ENCODE measurements around the gene MAPKAP1. TPM values are rescaled to one million over a fixed set of nuclear protein-coding genes. Genes with fewer than 3 reads are reported as not detected.

Gene MAPKAP1
- total RNA-seq, 1 donor from 2014 or later, result 49.6 TPM

- Histone ChIP-seq H3K27me3 (no peaks in the 10 kb centered on the region), H3K36me3 (no peaks in the 10 kb centered on the region), H3K9me3 (no peaks in the 10 kb centered on the region), H3K4me3 (no peak overlapping the region), H3K27ac (no peak overlapping the region), H3K4me1 (no peaks in the 10 kb centered on the region)
- DNase-seq (ENCODE audit: low spot score in 2 of 2), result no peak
- intact Hi-C loops (cut with DNase I), result no loop called here
- TF ChIP-seq, protein P1, sequence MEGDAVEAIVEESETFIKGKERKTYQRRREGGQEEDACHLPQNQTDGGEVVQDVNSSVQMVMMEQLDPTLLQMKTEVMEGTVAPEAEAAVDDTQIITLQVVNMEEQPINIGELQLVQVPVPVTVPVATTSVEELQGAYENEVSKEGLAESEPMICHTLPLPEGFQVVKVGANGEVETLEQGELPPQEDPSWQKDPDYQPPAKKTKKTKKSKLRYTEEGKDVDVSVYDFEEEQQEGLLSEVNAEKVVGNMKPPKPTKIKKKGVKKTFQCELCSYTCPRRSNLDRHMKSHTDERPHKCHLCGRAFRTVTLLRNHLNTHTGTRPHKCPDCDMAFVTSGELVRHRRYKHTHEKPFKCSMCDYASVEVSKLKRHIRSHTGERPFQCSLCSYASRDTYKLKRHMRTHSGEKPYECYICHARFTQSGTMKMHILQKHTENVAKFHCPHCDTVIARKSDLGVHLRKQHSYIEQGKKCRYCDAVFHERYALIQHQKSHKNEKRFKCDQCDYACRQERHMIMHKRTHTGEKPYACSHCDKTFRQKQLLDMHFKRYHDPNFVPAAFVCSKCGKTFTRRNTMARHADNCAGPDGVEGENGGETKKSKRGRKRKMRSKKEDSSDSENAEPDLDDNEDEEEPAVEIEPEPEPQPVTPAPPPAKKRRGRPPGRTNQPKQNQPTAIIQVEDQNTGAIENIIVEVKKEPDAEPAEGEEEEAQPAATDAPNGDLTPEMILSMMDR (IDR thresholded peaks at IDR 0.05), result no peak
Measured at GRCh38 chr9:125564631-125565030, 142.4 kb downstream of the MAPKAP1 start.

- no peaks in the 10 kb centered on the region for H3K4me1 ChIP-seq
- peaks cover 0 to 5% of the 10 kb centered on the region in 2 donors for H3K36me3 ChIP-seq
- TF ChIP-seq, protein P1 (IDR thresholded peaks at IDR 0.05), result no peak
- intact Hi-C loops (cut with DNase I), result no loop called here
- no peak overlapping the region for H3K4me3 ChIP-seq
- no peaks in the 10 kb centered on the region for H3K9me3 ChIP-seq
- H3K27ac ChIP-seq, result no peak overlapping the region
- DNase-seq (ENCODE audit: low spot score in 2 of 2), result no peak
- H3K27me3 ChIP-seq, result no peaks in the 10 kb centered on the region
Measured at GRCh38 chr9:125561509-125562148, 145.4 kb downstream of the MAPKAP1 start.

GRCh38 chr9:125559894-125560293 lies 147.1 kb downstream of the MAPKAP1 start:
- Histone ChIP-seq H3K4me3 (no peak overlapping the region), H3K27ac (no peak overlapping the region), H3K9me3 (no peaks in the 10 kb centered on the region), H3K27me3 (no peaks in the 10 kb centered on the region), H3K36me3 (peaks cover 0 to 5% of the 10 kb centered on the region in 2 donors), H3K4me1 (no peaks in the 10 kb centered on the region)
- TF ChIP-seq, protein P1 (IDR thresholded peaks at IDR 0.05), result no peak
- intact Hi-C loops (cut with DNase I), result no loop called here
- no peak for DNase-seq (ENCODE audit: low spot score in 2 of 2)

DNA sequence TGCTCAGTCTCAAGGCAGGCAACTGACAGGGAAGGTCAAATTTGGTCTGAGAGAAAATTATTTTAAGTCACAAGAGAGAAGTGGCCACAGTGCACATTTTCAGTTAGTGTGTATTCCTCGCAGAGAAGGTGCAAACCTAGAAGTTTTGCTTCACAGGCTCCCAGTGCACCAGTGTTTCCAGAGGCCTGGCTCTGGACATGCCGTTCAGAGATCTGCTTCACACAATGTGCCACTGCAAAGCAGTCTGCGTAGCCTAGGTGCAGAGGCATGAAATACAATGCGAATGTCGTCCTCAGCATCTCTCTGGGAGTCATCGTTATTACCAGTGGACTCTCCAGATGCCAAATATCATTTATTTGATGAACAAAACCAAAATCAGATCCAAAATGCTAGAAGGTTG lies 147.8 kb downstream of the MAPKAP1 start:
- no peak for DNase-seq (ENCODE audit: low spot score in 2 of 2)
- Histone ChIP-seq H3K4me3 (no peak overlapping the region), H3K27me3 (no peaks in the 10 kb centered on the region), H3K36me3 (peaks cover 0 to 5% of the 10 kb centered on the region in 2 donors), H3K9me3 (no peaks in the 10 kb centered on the region), H3K4me1 (no peaks in the 10 kb centered on the region), H3K27ac (no peak overlapping the region)
- intact Hi-C loops (cut with DNase I), result no loop called here
- TF ChIP-seq, protein P1 (IDR thresholded peaks at IDR 0.05), result no peak

- peak in 1 of 2 donors; percentile 72 for DNase-seq (ENCODE audit: low spot score in 2 of 2)
- Histone ChIP-seq H3K27me3 (no peaks in the 10 kb centered on the region), H3K27ac (no peak overlapping the region), H3K4me1 (no peaks in the 10 kb centered on the region), H3K36me3 (peaks cover 0 to 5% of the 10 kb centered on the region in 2 donors), H3K9me3 (no peaks in the 10 kb centered on the region), H3K4me3 (no peak overlapping the region)
- intact Hi-C loops (cut with DNase I), result no loop called here
- TF ChIP-seq, protein P1 (IDR thresholded peaks at IDR 0.05), result peak; percentile 56 to 73 (median 63)
Measured at GRCh38 chr9:125558453-125559092, 148.4 kb downstream of the MAPKAP1 start.

Data from ascending aorta (tissue), 2 donors.